A549 (cell line): ENCODE results near the gene SULF2. TPM values are rescaled to one million over a fixed set of nuclear protein-coding genes. Genes with fewer than 3 reads are reported as not detected.
A peak's percentile ranks its signal among the peaks of the same experiment; 100 is the strongest.

ENCODE experiments used
- ATAC-seq, 2 experiments: fragments of 200-7000 bp in 1 of 2; fragments of >200 bp in 1 of 2; cut with Nextera tagmentation in 1 of 2; cut with Tn5 transposase in 1 of 2; 3 replicates each; pipeline versions ENCODE4 v1.8.0 to v1.9.1; 2018 to 2020; ENCODE audit warnings: mild to moderate bottlenecking in 1 of 2, moderate library complexity in 1 of 2
- CTCF ChIA-PET: fragments of 300-600 bp; sonication (Branson Sonifier 250); formaldehyde crosslinking; extraction: SDS; loops from one replicate; lab custom pipeline; 2021; ENCODE audit warnings: antibody characterized with exemption, inconsistent platforms; lab: Yijun Ruan, JAX
- POLR2A ChIA-PET: fragments of 350-600 bp; formaldehyde crosslinking; extraction: SDS; loops from one replicate; lab custom pipeline; 2021; ENCODE audit warnings: antibody characterized with exemption, inconsistent platforms; lab: Yijun Ruan, JAX
- DNase-seq, 2 experiments: peaks; one replicate each; pipeline versions ENCODE4 v3.0.0 to v3.0.0-alpha.2; 2011 to 2016; ENCODE audit warnings: low read depth in 1 of 2, low spot score in 1 of 2
- FAIRE-seq: peaks from 2 replicates; lab custom pipeline; 2011; peaks lifted over from hg19 to GRCh38; lab: Jason Lieb, UNC
- H3K27ac ChIP-seq, 2 experiments: fragments of >200 bp; sonication (Bioruptor Twin); formaldehyde crosslinking; 3 replicates each; pipeline ENCODE4 v1.5.1; 2016 to 2017
- H3K4me1 ChIP-seq: fragments of >200 bp; sonication (Bioruptor Twin); formaldehyde crosslinking; 3 replicates; pipeline ENCODE4 v1.6.1; 2016
- H3K4me2 ChIP-seq: fragments of >200 bp; sonication (Bioruptor Twin); formaldehyde crosslinking; 3 replicates; pipeline ENCODE4 v1.6.1; 2016
- H3K4me3 ChIP-seq: fragments of >200 bp; sonication (Bioruptor Twin); formaldehyde crosslinking; 3 replicates; pipeline ENCODE4 v1.5.1; 2016
- H3K9me3 ChIP-seq: fragments of >200 bp; sonication (Bioruptor Twin); formaldehyde crosslinking; 3 replicates; pipeline ENCODE4 v1.6.1; 2016
- CEBPB ChIP-seq, 2 experiments: fragments of >200 bp in 1 of 2; sonication (Bioruptor Twin) in 1 of 2; formaldehyde crosslinking in 1 of 2; IDR thresholded peaks; 2 replicates each; pipeline ENCODE4 v1.6.1; 2012 to 2016
- CTCF ChIP-seq: fragments of >200 bp; sonication (Bioruptor Twin); formaldehyde crosslinking; IDR thresholded peaks from 3 replicates; pipeline ENCODE4 v1.5.1; 2016
- MYC ChIP-seq: IDR thresholded peaks from 2 replicates; pipeline ENCODE4 v1.6.1; 2012; ENCODE audit warnings: mild to moderate bottlenecking, inconsistent platforms, low read length, improper control_type of control experiment, borderline replicate concordance
- POLR2A ChIP-seq: IDR thresholded peaks from 2 replicates; pipeline ENCODE4 v1.6.1; 2012; ENCODE audit warnings: mild to moderate bottlenecking, low read length
- RAD21 ChIP-seq, 2 experiments: fragments of >200 bp in 1 of 2; sonication (Bioruptor Twin) in 1 of 2; formaldehyde crosslinking in 1 of 2; IDR thresholded peaks in 1 of 2; conservative IDR thresholded peaks in 1 of 2; 2 replicates in 1 of 2; 3 replicates in 1 of 2; pipeline ENCODE4 v1.6.1; 2012 to 2018; ENCODE audit warnings: inconsistent platforms in 1 of 2
- SMC3 ChIP-seq: fragments of >200 bp; sonication (Bioruptor Twin); formaldehyde crosslinking; IDR thresholded peaks from 3 replicates; pipeline ENCODE4 v1.6.1; 2018; ENCODE audit warnings: inconsistent platforms
- SREBF2 ChIP-seq: fragments of 450-650 bp; IDR thresholded peaks from 2 replicates; pipeline ENCODE4 v1.6.1; 2014; ENCODE audit warnings: mild to moderate bottlenecking, moderate library complexity
- ZSCAN20 ChIP-seq: fragments of 250-450 bp; sonication (Bioruptor Pico); IDR thresholded peaks from 2 replicates; pipeline ENCODE4 v1.8.0; 2022; ENCODE audit warnings: mild to moderate bottlenecking, moderate library complexity
- WGBS: methylation state at CpG from one replicate; pipeline ENCODE4 v1.1.6; 2017; ENCODE audit errors: missing lambda C conversion rate; 5-methylcytosine and 5-hydroxymethylcytosine counted together
- polyA plus RNA-seq, 4 experiments: library from polyadenylated mRNA; depleted of rRNA in 3 of 4; stranded (reverse); fragments of >200 nt; fragmentation: RNase III in 1 of 4; extraction: RNeasy Plus Mini Kit Qiagen cat#74134 plus additional on column Dnase treatment in 1 of 4; gene quantifications; 2 replicates in 3 of 4; 3 replicates in 1 of 4; pipeline ENCODE4 v1.2.3, GENCODE V29; 2011 to 2017
- TF ChIP-seq, protein P1 (sequence below): IDR thresholded peaks from 2 replicates; pipeline ENCODE4 v1.6.1; 2012
- TF ChIP-seq, protein P2 (sequence below): fragments of 250-450 bp; sonication (Bioruptor Pico); IDR thresholded peaks from 2 replicates; pipeline ENCODE4 v1.5.0; 2021; ENCODE audit warnings: mild to moderate bottlenecking, moderate library complexity, borderline replicate concordance
- TF ChIP-seq, protein P3 (sequence below): fragments of 450-650 bp; IDR thresholded peaks from 2 replicates; pipeline ENCODE4 v1.6.1; 2014; ENCODE audit warnings: antibody characterized with exemption
- TF ChIP-seq, protein P4 (sequence below): IDR thresholded peaks from 2 replicates; pipeline ENCODE4 v1.6.1; 2012

Gene SULF2
- polyA plus RNA-seq, 2 of the 4 experiments (the other 2 are of a cell fraction), result 5.8 to 16.8 TPM

GRCh38 chr20:47664744-47665143, 120.5 kb downstream of the SULF2 start:
- TF ChIP-seq, protein P1, sequence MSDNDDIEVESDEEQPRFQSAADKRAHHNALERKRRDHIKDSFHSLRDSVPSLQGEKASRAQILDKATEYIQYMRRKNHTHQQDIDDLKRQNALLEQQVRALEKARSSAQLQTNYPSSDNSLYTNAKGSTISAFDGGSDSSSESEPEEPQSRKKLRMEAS, result no peak
- TF ChIP-seq MYC (no peak), POLR2A (no peak), CEBPB (IDR thresholded peaks at IDR 0.05) (no peak), SREBF2 (no peak)
- TF ChIP-seq, all 56 proteins: peak for 0
- Histone ChIP-seq H3K4me1 (peaks cover 4% of the 10 kb centered on the region; the same call in 1 of the 3 replicates), H3K4me3 (no peak overlapping the region), H3K27ac (peak overlapping the region in 1 of 2 experiments; percentile 30; a peak in 2 of 6 replicates), H3K9me3 (no peaks in the 10 kb centered on the region), H3K4me2 (no peak overlapping the region)
- POLR2A ChIA-PET, result no interaction called here
- 90% methylated on average over 10 of the region's 12 CpGs for WGBS
- DNase-seq (no peak), ATAC-seq (no peak), FAIRE-seq (no peak)
- CTCF ChIA-PET, result interaction anchor here (0.8 to 6.1 kb wide), 22 partner anchors 8 to 993 kb away, joined by 3 to 73 read pairs (median 6); no protein-coding TSS in a partner anchor

GRCh38 chr20:47664068-47664437, 121.2 kb downstream of the SULF2 start:
- no peaks in the 10 kb centered on the region for H3K9me3 ChIP-seq
- H3K4me1 ChIP-seq, result peaks cover 4% of the 10 kb centered on the region; the same call in 1 of the 3 replicates
- no peak overlapping the region for H3K4me3 ChIP-seq
- ATAC-seq, result peak; percentile 2 to 5; a peak in 3 of 6 replicates
- TF ChIP-seq, protein P2, sequence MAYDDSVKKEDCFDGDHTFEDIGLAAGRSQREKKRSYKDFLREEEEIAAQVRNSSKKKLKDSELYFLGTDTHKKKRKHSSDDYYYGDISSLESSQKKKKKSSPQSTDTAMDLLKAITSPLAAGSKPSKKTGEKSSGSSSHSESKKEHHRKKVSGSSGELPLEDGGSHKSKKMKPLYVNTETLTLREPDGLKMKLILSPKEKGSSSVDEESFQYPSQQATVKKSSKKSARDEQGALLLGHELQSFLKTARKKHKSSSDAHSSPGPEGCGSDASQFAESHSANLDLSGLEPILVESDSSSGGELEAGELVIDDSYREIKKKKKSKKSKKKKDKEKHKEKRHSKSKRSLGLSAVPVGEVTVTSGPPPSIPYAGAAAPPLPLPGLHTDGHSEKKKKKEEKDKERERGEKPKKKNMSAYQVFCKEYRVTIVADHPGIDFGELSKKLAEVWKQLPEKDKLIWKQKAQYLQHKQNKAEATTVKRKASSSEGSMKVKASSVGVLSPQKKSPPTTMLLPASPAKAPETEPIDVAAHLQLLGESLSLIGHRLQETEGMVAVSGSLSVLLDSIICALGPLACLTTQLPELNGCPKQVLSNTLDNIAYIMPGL, result no peak
- FAIRE-seq, result no peak
- H3K4me2 ChIP-seq, result no peak overlapping the region
- peak overlapping the region in 1 of 2 experiments; percentile 64; a peak in 3 of 6 replicates for H3K27ac ChIP-seq
- 89% methylated on average over 2 of the region's 2 CpGs for WGBS
- ChIA-PET POLR2A (no interaction called here), CTCF (interaction anchor here (0.6 to 6.1 kb wide), 49 partner anchors 8 to 1048 kb away, joined by 3 to 73 read pairs (median 4); no protein-coding TSS in a partner anchor)
- DNase-seq, result no peak

- peaks cover 4% of the 10 kb centered on the region; the same call in 1 of the 3 replicates for H3K4me1 ChIP-seq
- FAIRE-seq (no peak), ATAC-seq (peak; percentile 76 to 84), DNase-seq (peak; percentile 76 to 80)
- TF ChIP-seq RAD21 (conservative IDR thresholded peaks at IDR 0.05 in 1 of 2, IDR thresholded peaks at IDR 0.05 in 1 of 2) (peak; percentile 72 to 76), SMC3 (peak; percentile 72), ZSCAN20 (CRISPR knock-in tag) (no peak), CTCF (peak; percentile 87)
- TF ChIP-seq, protein P3, sequence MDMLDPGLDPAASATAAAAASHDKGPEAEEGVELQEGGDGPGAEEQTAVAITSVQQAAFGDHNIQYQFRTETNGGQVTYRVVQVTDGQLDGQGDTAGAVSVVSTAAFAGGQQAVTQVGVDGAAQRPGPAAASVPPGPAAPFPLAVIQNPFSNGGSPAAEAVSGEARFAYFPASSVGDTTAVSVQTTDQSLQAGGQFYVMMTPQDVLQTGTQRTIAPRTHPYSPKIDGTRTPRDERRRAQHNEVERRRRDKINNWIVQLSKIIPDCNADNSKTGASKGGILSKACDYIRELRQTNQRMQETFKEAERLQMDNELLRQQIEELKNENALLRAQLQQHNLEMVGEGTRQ, result no peak
- TF ChIP-seq, protein P4, sequence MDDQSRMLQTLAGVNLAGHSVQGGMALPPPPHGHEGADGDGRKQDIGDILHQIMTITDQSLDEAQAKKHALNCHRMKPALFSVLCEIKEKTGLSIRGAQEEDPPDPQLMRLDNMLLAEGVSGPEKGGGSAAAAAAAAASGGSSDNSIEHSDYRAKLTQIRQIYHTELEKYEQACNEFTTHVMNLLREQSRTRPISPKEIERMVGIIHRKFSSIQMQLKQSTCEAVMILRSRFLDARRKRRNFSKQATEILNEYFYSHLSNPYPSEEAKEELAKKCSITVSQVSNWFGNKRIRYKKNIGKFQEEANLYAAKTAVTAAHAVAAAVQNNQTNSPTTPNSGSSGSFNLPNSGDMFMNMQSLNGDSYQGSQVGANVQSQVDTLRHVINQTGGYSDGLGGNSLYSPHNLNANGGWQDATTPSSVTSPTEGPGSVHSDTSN, result no peak
- H3K4me2 ChIP-seq, result no peak overlapping the region
- no peak overlapping the region for H3K4me3 ChIP-seq
- ChIA-PET CTCF (interaction anchor here (0.6 to 6.1 kb wide), 50 partner anchors 9 to 1049 kb away, joined by 3 to 73 read pairs (median 4); no protein-coding TSS in a partner anchor), POLR2A (interaction anchor here (0.7 kb wide), 1 partner anchor 632 kb away, joined by 3 read pairs; no protein-coding TSS in a partner anchor)
- WGBS, result 58% methylated on average over 20 of the region's 20 CpGs
- no peaks in the 10 kb centered on the region for H3K9me3 ChIP-seq
- peak overlapping the region in 1 of 2 experiments; percentile 64; a peak in 3 of 6 replicates for H3K27ac ChIP-seq
These were observed 121.8 kb downstream of the SULF2 start for GRCh38 chr20:47663354-47664067.
